HS-27A (cell line): ENCODE results near the gene ZSCAN21.
"Not testable (repeated sequence)": the region's sequence is repeated elsewhere in the genome, so short reads cannot be mapped to it uniquely, and the experiment has no call there.

ENCODE experiments used
- DNase-seq: peaks from one replicate; pipeline ENCODE4 v3.0.0-alpha.2; 2012; ENCODE audit warnings: low read depth, missing footprints

The ZSCAN21 gene

GRCh38 chr7:100049441-100050291 is at the start of gene ZSCAN21:
Gene ZSCAN21 (plus strand): TSS chr7:100049774. CDS start chr7:100057007, 7,233 bp downstream.
- DNase-seq: peak; percentile 23

GRCh38 chr7:100000239-100000638 is 49.3 kb upstream of the ZSCAN21 start:
- no peak for DNase-seq

GRCh38 chr7:100003711-100004661 is 45.6 kb upstream of the ZSCAN21 start:
- no peak for DNase-seq

GRCh38 chr7:100007887-100008286 is 41.7 kb upstream of the ZSCAN21 start:
- DNase-seq: no peak

- DNase-seq: no peak
Observed at GRCh38 chr7:100008525-100008924, 41.0 kb upstream of the ZSCAN21 start.

- DNase-seq: not testable (repeated sequence)
Observed at GRCh38 chr7:100009952-100010351, 39.6 kb upstream of the ZSCAN21 start.

- no peak for DNase-seq
Observed at GRCh38 chr7:100010901-100011300, 38.7 kb upstream of the ZSCAN21 start.

GRCh38 chr7:100011516-100011915 is 38.1 kb upstream of the ZSCAN21 start:
- DNase-seq: no peak

GRCh38 chr7:100012385-100013327 is 36.9 kb upstream of the ZSCAN21 start:
- not testable (repeated sequence) for DNase-seq

GRCh38 chr7:100013328-100013676 is 36.3 kb upstream of the ZSCAN21 start:
- DNase-seq: no peak

GRCh38 chr7:100015232-100016214 is 34.1 kb upstream of the ZSCAN21 start, which contains the start of gene ZKSCAN1:
Gene ZKSCAN1 (plus strand): TSS chr7:100015596. CDS start chr7:100023507, 7,911 bp downstream.
- peak; percentile 38 for DNase-seq

- no peak for DNase-seq
Observed at GRCh38 chr7:100016215-100016901, 33.2 kb upstream of the ZSCAN21 start.

- no peak for DNase-seq
Observed at GRCh38 chr7:100017300-100017699, 32.3 kb upstream of the ZSCAN21 start.

GRCh38 chr7:100017875-100018274 is 31.7 kb upstream of the ZSCAN21 start:
- no peak for DNase-seq

GRCh38 chr7:100019908-100020307 is 29.7 kb upstream of the ZSCAN21 start:
- no peak for DNase-seq

- DNase-seq: no peak
Observed at GRCh38 chr7:100021297-100021696, 28.3 kb upstream of the ZSCAN21 start.

GRCh38 chr7:100022621-100023020 is 27.0 kb upstream of the ZSCAN21 start:
- DNase-seq: no peak

GRCh38 chr7:100023526-100023925 is 26.0 kb upstream of the ZSCAN21 start:
- no peak for DNase-seq

- no peak for DNase-seq
Observed at GRCh38 chr7:100024020-100024619, 25.5 kb upstream of the ZSCAN21 start.
